GM21526 (cell line): ENCODE data around the gene ZBTB11.
"Not testable (repeated sequence)": the region's sequence is repeated elsewhere in the genome, so short reads cannot be mapped to it uniquely, and the experiment has no call there.

Experiments used
- ATAC-seq: cut with Tn5 transposase; IDR thresholded peaks from one replicate; pipeline ENCODE4 v1.9.1; 2021; ENCODE audit warnings: moderate library complexity; ENCODE audit not compliant: unreplicated experiment, low FRiP score

Gene ZBTB11

GRCh38 chr3:101676765-101677435, at the start of gene ZBTB11:
TSS of gene ZBTB11 (minus strand) at chr3:101677132. CDS start at chr3:101676914, 218 bp downstream.
- ATAC-seq = peak; percentile 74

- ATAC-seq = no peak
These were observed 49.0 kb upstream of the ZBTB11 start for GRCh38 chr3:101725890-101726275.

GRCh38 chr3:101725194-101725889, 48.4 kb upstream of the ZBTB11 start:
- ATAC-seq = peak; percentile 24

GRCh38 chr3:101724329-101725193, 47.6 kb upstream of the ZBTB11 start, which contains the start of gene CEP97:
TSS of gene CEP97 (plus strand) at chr3:101724614. CDS start at chr3:101724677, 63 bp downstream.
- peak; percentile 86 for ATAC-seq

GRCh38 chr3:101722394-101723173, 45.7 kb upstream of the ZBTB11 start:
- peak; percentile 58 for ATAC-seq

GRCh38 chr3:101720851-101721840, 44.2 kb upstream of the ZBTB11 start:
- ATAC-seq = no peak

- ATAC-seq = no peak
These were observed 42.8 kb upstream of the ZBTB11 start for GRCh38 chr3:101719604-101720185.

- no peak for ATAC-seq
These were observed 41.5 kb upstream of the ZBTB11 start for GRCh38 chr3:101718455-101718854.

- no peak for ATAC-seq
These were observed 32.2 kb upstream of the ZBTB11 start for GRCh38 chr3:101709126-101709525.

- ATAC-seq = not testable (repeated sequence)
These were observed 27.7 kb upstream of the ZBTB11 start for GRCh38 chr3:101704639-101705038.

- ATAC-seq = no peak
These were observed 26.2 kb upstream of the ZBTB11 start for GRCh38 chr3:101703169-101703568.

- no peak for ATAC-seq
These were observed 25.8 kb upstream of the ZBTB11 start for GRCh38 chr3:101702726-101703125.

- ATAC-seq = no peak
These were observed 25.0 kb upstream of the ZBTB11 start for GRCh38 chr3:101701696-101702634.

- no peak for ATAC-seq
These were observed 18.9 kb upstream of the ZBTB11 start for GRCh38 chr3:101695779-101696372.

- ATAC-seq = not testable (repeated sequence)
These were observed 17.9 kb upstream of the ZBTB11 start for GRCh38 chr3:101694836-101695235.

- ATAC-seq = not testable (repeated sequence)
These were observed 16.6 kb upstream of the ZBTB11 start for GRCh38 chr3:101693540-101693939.
